ENCODE measurements around the gene TBKBP1.

TBKBP1 gene

GRCh38 chr17:47699536-47699840, 5.5 kb downstream of the TBKBP1 start:
- no peak for DNase-seq (ENCODE audit: low read depth)

GRCh38 chr17:47700471-47701449, 6.8 kb downstream of the TBKBP1 start:
- DNase-seq (ENCODE audit: low read depth): no peak

- no peak for DNase-seq (ENCODE audit: low read depth)
These were observed 7.6 kb downstream of the TBKBP1 start for GRCh38 chr17:47701608-47702007.

GRCh38 chr17:47702391-47702995, 8.5 kb downstream of the TBKBP1 start:
- no peak for DNase-seq (ENCODE audit: low read depth)

GRCh38 chr17:47703191-47703591, 9.2 kb downstream of the TBKBP1 start:
- no peak for DNase-seq (ENCODE audit: low read depth)

GRCh38 chr17:47703671-47704070, 9.7 kb downstream of the TBKBP1 start:
- no peak for DNase-seq (ENCODE audit: low read depth)

GRCh38 chr17:47704116-47704515, 10.2 kb downstream of the TBKBP1 start:
- no peak for DNase-seq (ENCODE audit: low read depth)

GRCh38 chr17:47704736-47705135, 10.8 kb downstream of the TBKBP1 start:
- no peak for DNase-seq (ENCODE audit: low read depth)

- DNase-seq (ENCODE audit: low read depth): no peak
These were observed 11.9 kb downstream of the TBKBP1 start for GRCh38 chr17:47705536-47706530.

GRCh38 chr17:47707056-47707804, 13.3 kb downstream of the TBKBP1 start:
- no peak for DNase-seq (ENCODE audit: low read depth)

GRCh38 chr17:47707884-47708283, 13.9 kb downstream of the TBKBP1 start:
- DNase-seq (ENCODE audit: low read depth): no peak

- no peak for DNase-seq (ENCODE audit: low read depth)
These were observed 14.4 kb downstream of the TBKBP1 start for GRCh38 chr17:47708312-47708863.

- no peak for DNase-seq (ENCODE audit: low read depth)
These were observed 15.0 kb downstream of the TBKBP1 start for GRCh38 chr17:47708864-47709541.

GRCh38 chr17:47709594-47709993, 15.6 kb downstream of the TBKBP1 start:
- DNase-seq (ENCODE audit: low read depth): no peak

GRCh38 chr17:47711366-47712099, 17.6 kb downstream of the TBKBP1 start:
- no peak for DNase-seq (ENCODE audit: low read depth)

GRCh38 chr17:47712330-47713023, 18.5 kb downstream of the TBKBP1 start:
- no peak for DNase-seq (ENCODE audit: low read depth)

- no peak for DNase-seq (ENCODE audit: low read depth)
These were observed 20.2 kb downstream of the TBKBP1 start for GRCh38 chr17:47713980-47714700.

- DNase-seq (ENCODE audit: low read depth): no peak
These were observed 20.9 kb downstream of the TBKBP1 start for GRCh38 chr17:47714773-47715396.

All from GM04503 (cell line).